PFSK-1 (cell line): ENCODE results near the gene SENP1.

Experiments
- FOXP2 ChIP-seq: optimal IDR thresholded peaks from 2 replicates; pipeline ENCODE3; 2011; ENCODE audit warnings: borderline replicate concordance, control low read depth, inconsistent platforms; ENCODE audit not compliant: insufficient read depth; ENCODE audit errors: extremely low read length, extremely low read depth
- POLR2AphosphoS5 ChIP-seq: IDR thresholded peaks from 2 replicates; pipeline ENCODE4 v1.6.1; 2012; ENCODE audit warnings: low read depth, mild to moderate bottlenecking, control low read depth, low read length, moderate library complexity
- SIN3A ChIP-seq: IDR thresholded peaks from 2 replicates; pipeline ENCODE4 v1.6.1; 2012; ENCODE audit warnings: mild to moderate bottlenecking, low read length, moderate library complexity, borderline replicate concordance; ENCODE audit not compliant: insufficient read depth
- TAF1 ChIP-seq: IDR thresholded peaks from 2 replicates; pipeline ENCODE4 v1.6.1; 2012; ENCODE audit warnings: low read length, control low read depth, borderline replicate concordance; ENCODE audit not compliant: insufficient read depth
- TF ChIP-seq, protein P1 (sequence below), 2 experiments: IDR thresholded peaks; 2 replicates each; pipeline versions ENCODE4 v1.6.1 to v1.8.0; 2011 to 2012; ENCODE audit warnings: low read depth in 2 of 2, low read length in 2 of 2, control low read depth in 1 of 2, inconsistent platforms in 1 of 2, mild to moderate bottlenecking in 1 of 2, moderate library complexity in 1 of 2; ENCODE audit not compliant: insufficient read depth in 1 of 2

DNA sequence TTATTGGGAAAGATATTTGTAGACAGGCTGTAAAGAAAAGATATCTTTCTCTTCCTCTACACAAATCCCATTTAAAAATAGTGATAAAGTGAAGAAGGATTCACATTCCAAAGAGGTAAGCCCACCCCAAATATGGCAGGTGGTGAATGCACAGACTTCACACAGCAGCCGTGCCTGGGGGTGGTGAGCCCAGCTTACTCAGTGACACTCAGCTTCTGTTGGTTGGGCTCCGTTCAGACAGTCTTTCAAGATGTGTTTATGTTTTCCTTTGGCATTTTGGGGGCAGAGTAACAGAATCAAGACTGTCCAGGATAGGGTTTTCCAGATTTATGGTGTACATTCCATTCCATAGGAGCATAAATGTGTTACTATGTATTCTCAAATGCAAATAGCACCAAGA is 97.5 kb downstream of the SENP1 start:
- TF ChIP-seq POLR2AphosphoS5 (no peak), TAF1 (no peak), SIN3A (no peak), FOXP2 (no peak)
- TF ChIP-seq, protein P1, sequence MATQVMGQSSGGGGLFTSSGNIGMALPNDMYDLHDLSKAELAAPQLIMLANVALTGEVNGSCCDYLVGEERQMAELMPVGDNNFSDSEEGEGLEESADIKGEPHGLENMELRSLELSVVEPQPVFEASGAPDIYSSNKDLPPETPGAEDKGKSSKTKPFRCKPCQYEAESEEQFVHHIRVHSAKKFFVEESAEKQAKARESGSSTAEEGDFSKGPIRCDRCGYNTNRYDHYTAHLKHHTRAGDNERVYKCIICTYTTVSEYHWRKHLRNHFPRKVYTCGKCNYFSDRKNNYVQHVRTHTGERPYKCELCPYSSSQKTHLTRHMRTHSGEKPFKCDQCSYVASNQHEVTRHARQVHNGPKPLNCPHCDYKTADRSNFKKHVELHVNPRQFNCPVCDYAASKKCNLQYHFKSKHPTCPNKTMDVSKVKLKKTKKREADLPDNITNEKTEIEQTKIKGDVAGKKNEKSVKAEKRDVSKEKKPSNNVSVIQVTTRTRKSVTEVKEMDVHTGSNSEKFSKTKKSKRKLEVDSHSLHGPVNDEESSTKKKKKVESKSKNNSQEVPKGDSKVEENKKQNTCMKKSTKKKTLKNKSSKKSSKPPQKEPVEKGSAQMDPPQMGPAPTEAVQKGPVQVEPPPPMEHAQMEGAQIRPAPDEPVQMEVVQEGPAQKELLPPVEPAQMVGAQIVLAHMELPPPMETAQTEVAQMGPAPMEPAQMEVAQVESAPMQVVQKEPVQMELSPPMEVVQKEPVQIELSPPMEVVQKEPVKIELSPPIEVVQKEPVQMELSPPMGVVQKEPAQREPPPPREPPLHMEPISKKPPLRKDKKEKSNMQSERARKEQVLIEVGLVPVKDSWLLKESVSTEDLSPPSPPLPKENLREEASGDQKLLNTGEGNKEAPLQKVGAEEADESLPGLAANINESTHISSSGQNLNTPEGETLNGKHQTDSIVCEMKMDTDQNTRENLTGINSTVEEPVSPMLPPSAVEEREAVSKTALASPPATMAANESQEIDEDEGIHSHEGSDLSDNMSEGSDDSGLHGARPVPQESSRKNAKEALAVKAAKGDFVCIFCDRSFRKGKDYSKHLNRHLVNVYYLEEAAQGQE (IDR thresholded peaks at IDR 0.05; ENCODE audit: insufficient read depth in 1 of 2, low read depth in 2 of 2, low read length in 2 of 2): no peak
